ENCODE data around the gene CCNH.
A peak's percentile ranks its signal among the peaks of the same experiment; 100 is the strongest.

CCNH gene

DNA sequence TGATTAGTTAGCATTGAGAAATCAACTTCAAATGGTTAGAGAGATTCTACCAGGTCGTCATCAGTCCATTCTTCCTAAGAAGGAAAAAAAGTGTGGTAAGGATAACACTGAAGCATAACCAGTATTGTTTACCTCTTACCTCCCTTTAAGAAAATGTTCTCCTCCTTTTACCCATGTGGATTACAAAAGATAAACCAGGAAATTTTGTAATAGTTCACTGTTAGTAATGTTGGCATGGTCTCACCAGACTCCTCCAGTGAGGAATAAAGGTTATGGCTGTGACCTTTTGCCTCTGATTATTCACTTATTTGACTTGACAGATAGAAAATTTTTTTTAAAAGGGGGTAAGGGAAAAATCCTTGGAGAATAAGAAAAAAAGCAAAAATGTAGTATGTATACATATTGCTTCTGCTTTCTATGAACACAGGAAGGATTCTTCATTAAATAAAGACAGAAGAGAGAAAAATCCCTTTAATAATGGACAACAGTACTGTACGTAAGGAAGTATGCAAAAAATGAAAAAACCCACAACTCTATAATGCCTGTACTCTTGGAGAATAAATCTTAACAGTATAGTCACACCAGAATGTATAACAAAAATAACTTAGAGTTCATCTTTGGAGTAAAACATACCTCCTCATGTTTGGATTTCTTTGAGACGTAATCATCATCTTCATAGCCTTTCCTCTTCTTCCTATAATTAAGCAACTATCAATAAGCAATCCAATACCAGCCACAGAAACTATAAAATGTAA, 18.1 kb downstream of the CCNH start:
- peak; percentile 38 for FAIRE-seq
- DNase-seq (ENCODE audit: insufficient read length, low spot score), result no peak
- TF ChIP-seq, protein P1, sequence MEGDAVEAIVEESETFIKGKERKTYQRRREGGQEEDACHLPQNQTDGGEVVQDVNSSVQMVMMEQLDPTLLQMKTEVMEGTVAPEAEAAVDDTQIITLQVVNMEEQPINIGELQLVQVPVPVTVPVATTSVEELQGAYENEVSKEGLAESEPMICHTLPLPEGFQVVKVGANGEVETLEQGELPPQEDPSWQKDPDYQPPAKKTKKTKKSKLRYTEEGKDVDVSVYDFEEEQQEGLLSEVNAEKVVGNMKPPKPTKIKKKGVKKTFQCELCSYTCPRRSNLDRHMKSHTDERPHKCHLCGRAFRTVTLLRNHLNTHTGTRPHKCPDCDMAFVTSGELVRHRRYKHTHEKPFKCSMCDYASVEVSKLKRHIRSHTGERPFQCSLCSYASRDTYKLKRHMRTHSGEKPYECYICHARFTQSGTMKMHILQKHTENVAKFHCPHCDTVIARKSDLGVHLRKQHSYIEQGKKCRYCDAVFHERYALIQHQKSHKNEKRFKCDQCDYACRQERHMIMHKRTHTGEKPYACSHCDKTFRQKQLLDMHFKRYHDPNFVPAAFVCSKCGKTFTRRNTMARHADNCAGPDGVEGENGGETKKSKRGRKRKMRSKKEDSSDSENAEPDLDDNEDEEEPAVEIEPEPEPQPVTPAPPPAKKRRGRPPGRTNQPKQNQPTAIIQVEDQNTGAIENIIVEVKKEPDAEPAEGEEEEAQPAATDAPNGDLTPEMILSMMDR (IDR thresholded peaks at IDR 0.05; ENCODE audit: insufficient read depth, missing control alignments), result no peak

- no peak for FAIRE-seq
- no peak for DNase-seq (ENCODE audit: insufficient read length, low spot score)
- TF ChIP-seq, protein P1 (IDR thresholded peaks at IDR 0.05; ENCODE audit: insufficient read depth, missing control alignments), result no peak
Measured at GRCh38 chr5:87393331-87393730, 19.4 kb downstream of the CCNH start.

- FAIRE-seq (no peak), DNase-seq (ENCODE audit: insufficient read length, low spot score) (no peak)
- TF ChIP-seq, protein P1 (IDR thresholded peaks at IDR 0.05; ENCODE audit: insufficient read depth, missing control alignments), result no peak
Measured at GRCh38 chr5:87392801-87393200, 19.9 kb downstream of the CCNH start.

- TF ChIP-seq, protein P1 (IDR thresholded peaks at IDR 0.05; ENCODE audit: insufficient read depth, missing control alignments), result no peak
- no peak for DNase-seq (ENCODE audit: insufficient read length, low spot score)
- FAIRE-seq, result no peak
Measured at GRCh38 chr5:87392170-87392569, 20.6 kb downstream of the CCNH start.

DNA sequence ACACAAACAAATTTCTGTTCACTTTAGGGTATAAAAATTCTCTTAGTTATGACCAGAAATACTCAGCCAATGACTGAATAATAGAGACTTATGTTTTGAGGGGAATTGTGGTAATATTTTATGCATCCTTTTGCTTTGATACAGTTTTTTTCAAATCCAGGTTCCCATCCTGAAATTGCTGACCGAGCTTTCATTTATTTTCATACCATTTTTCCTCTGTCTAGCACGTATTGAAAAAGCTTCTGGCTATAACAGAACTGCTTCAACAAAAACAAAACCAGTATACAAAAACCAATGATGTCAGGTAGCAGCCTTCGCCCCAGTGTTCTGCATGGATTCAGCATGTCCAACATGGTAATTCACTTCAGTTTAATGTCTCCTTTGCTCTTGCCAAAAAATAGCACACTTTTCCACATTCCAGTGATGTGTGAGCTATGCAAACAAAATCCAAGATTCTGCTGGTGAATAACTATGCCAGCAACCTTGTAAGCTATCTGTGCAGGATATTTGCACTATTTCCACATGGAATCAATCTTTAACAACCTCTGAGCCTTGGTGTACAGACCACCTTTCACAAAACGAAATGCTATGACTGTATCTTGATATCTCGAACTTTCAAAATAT, 22.0 kb downstream of the CCNH start:
- FAIRE-seq (no peak), DNase-seq (ENCODE audit: insufficient read length, low spot score) (no peak)
- TF ChIP-seq, protein P1 (IDR thresholded peaks at IDR 0.05; ENCODE audit: insufficient read depth, missing control alignments), result no peak

DNA sequence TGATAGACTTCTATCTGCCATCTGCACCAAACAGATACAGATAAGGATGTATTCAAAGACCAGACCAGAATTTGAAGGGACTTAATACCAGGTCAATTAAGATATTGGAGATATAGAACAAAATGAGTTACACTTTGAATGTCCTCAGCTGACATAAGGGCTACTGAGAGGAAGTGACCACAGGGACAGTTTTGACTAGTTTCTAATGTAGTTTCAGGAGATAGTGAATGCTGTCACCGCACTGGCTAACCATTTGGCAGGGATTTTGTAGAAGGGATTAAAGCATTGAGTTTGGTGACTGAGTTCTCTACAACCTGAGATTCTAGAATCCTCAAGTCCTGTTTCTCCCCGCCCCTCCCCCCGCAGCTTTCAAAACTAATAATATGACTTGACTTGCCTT, 22.7 kb downstream of the CCNH start:
- FAIRE-seq (no peak), DNase-seq (ENCODE audit: insufficient read length, low spot score) (no peak)
- TF ChIP-seq, protein P1 (IDR thresholded peaks at IDR 0.05; ENCODE audit: insufficient read depth, missing control alignments), result no peak
